ENCODE results near the gene COL20A1.

The COL20A1 gene

GRCh38 chr20:63280371-63280770 is 12.6 kb upstream of the COL20A1 start:
- DNase-seq = no peak

- DNase-seq = no peak
These were observed 11.9 kb upstream of the COL20A1 start for GRCh38 chr20:63280929-63281545.

DNA sequence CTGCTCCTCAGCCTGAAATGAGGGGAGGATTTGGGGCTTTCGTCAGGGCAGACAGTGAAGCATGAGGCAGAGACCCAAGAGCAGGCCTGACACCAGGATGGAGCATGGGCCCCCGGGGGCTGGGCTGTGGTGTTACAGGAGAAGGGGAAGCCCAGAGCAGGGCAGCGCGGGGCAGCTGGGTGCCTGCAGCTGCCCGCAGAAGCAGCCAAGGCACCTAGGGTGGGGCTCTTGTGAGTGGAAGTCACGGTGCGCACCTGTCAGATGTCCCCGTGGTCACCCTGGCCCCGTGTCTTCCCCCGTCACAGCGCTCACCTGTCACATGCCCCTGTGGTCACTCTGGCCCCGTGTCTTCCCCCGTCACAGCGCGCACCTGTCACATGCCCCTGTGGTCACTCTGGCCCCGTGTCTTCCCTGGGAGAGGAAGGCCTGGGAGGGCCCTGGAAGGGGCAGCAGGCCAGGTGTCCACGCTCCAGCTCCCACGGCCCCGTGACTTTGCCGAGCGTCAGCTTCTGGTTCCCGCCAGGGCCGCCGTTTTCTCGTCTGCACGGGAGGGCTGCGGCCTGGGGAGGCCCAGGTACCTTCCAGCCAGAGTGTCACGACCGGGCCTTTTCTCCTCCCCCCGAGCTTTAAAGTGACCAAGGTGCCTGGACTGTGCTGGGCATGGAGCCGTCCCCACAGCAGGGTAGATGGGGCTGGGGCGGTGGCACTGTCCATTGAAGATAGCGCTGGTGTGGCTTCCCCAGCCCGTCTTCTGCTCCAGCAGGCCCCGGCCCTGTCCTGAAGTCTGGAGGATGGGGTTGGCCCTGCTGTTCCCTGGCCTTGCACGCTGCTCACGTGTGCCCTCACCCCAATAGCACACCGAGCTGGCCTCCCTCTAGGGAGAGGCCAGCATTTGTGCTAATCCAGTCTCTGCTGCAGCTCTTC is 11.0 kb upstream of the COL20A1 start:
- DNase-seq = no peak

DNA sequence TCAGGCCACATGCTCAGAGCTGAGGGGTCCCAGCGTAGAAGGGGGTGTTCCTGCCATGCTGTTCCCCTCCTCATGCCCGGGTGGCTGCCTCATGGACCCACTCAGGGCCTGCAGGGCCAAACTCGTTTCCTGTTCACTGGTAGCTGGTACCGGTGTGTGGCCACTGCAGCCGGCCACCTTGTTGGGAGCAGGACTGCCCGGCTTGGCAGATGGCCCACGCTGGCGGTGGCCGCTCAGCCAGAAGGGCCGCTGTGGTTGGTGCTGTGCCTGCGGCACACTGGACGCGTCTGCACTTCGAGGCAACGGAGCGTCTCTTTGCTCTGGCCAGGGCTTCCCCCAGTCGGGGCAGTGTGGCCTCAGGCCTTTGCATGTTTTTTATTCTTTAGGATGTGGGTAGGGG is 10.0 kb upstream of the COL20A1 start:
- DNase-seq = no peak

GRCh38 chr20:63283397-63284082 is 9.4 kb upstream of the COL20A1 start:
- DNase-seq = no peak

DNA sequence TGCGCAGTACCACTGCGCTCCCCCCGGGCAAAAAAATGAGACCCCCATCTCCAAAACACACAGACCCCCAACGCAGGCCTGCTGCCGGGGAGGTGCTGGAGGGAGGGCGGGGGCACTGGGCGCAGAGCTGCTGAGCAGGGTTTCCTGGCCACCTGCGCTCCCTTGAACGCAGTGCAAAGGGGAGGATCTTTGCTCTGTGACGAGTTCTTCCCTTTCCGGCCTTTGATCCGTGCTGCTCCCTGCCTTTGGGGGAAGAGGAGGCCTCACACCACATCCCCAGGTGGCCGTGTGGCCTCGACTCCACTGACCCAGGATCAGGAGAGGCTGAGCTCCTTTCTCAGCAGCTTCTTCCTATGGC is 8.9 kb upstream of the COL20A1 start:
- no peak for DNase-seq

GRCh38 chr20:63284544-63284949 is 8.4 kb upstream of the COL20A1 start:
- DNase-seq = no peak

DNA sequence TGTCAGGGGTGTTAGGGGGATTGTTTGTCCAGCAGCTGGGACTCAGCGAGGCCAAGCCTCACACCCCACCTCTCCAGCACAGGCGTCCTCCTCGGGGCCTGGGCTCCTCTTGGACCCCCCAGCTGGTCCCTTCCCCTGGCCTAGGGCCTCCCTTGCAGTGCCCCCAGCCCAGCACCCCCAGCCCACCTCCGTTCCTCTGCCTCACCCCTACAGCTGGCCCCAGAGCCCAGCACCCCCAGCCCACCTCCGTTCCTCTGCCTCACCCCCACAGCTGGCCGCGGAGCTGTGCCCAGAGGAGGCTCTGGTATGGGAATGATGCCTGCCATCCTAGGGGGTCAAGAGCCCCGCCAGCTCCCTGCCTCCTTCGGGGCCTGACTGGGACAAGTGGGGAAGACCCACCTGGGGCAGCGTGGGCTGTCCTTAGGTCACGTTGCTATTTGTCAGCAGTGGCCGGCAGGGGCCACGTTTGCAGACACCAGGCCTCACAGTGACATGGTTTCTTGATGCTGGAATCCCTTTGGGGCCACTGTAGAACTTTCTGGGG is 7.9 kb upstream of the COL20A1 start:
- no peak for DNase-seq

DNA sequence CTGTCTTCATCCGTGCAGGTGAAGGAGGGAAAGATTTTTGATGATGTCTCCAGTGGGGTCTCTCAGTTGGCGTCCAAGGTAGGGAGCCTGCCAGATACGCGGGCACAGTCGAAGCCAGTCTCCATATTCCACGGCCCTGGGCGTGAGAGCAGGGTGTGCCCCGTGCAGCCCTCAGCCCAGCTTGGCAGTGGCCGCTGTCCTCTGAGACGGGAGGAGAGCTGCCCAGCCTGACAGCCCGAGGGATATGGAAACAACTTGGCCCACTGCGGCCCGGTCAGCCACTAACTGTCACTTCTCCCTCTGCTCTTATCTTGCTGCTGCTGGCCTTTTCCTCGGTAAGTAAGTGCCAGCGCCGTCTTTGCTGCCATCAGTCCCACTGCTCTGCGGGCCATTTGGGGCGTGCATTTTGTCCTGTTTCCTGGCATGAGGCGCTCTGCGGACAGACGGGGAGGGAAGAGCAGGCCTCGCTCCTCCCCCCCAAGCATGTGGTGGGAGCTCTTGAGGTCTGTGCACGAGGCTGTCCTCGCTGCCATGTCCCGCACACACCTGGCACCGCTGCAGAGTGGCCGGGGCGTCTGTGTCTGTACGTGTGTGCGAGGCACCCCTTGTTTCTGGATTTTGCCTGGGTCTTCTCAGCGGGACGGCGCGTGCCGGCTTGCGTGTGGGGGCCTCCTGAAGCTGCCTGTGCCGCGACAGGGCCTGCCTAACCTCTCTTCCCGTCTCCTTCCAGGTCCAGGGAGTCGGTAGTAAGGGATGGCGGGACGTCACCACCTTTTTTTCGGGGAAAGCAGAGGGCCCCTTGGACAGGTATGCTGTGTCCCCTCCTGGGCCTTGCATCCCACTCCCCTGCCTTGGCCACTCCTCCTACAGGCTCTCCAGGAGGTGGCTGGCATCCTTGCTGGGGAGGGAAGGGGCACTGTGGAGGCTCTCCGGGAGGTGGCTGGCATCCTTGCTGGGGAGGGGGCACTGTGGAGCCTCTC is 7.1 kb upstream of the COL20A1 start:
- DNase-seq = no peak

DNA sequence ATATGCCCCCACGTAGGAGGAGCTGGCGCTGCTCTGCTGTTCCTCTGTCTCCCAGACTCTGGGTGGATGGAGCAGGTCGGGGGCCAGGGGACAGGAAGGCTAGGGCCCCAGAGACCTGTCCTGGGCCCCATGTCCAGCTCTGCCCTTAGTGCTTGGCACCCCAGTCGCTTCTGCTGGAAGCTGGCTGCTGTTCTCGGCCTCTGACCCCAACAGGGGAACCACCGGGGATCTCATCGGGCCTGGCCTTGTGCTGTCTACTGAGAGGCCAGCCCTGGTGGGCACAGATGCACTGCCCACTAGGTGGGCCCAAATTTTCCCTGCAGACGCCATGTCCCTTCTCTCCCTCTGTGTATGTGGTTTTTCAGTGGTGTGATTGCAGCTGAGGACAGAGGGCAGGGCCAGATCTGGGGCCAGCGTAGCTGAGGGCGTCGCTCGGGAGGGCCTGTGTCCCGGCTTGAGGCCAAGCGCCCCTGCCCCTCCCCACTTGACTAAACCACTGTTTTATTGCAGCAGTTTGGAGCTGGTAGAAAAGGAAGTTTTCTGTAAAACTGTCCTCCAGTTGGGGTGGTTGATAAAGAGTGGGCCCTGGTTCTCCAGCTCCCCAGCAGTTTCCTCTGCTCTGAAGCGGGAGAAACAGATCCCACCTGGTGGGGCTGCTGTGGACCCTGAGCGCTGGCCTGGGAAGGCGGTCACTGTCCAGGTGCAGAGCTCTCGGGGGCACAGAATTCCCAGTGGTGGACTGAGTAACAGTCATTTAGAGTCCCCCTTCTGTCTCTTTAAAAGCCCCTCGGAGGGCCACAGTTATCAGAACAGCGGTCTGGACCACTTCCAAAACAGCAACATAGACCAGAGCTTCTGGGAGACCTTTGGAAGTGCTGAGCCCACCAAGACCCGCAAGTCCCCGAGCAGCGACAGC is 5.9 kb upstream of the COL20A1 start:
- no peak for DNase-seq

DNA sequence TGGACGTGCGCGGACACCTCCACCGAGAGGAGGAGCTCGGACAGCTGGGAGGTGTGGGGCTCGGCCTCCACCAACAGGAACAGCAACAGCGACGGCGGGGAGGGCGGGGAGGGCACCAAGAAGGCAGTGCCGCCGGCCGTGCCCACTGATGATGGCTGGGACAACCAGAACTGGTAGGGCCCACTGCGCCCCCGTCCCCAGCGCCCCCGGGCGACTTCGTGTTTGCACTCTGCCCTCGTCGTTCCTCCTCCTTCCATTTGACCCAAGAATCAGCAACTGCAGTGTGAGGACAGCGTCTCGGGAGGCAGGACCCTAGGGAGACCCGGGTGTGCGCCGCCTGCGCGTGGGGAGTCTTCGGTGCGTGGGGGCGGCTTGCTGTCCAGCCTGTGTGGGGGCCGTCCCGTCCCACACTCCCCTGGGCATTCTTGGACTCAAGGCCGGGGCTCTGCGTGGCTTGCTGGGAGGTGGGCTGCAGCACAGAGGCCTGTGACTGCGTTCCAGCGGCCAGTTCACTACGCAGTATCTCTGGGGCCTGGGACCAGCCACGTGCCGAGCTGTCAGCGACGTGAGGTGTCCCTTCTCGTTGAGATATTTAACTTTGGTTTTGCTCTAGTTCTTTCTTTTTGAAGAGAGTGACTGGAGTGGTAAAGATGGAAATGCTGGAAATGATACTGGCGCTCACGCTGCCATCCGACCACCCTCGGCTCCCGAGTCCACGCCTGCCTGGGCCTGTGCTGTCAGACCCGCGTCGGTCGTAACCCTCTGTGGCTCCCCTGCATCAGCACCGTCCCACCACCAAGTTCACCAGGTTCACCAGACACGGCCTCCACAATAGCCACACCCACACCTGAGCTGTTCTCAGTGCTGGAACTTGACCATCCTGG is 5.0 kb upstream of the COL20A1 start:
- no peak for DNase-seq

DNA sequence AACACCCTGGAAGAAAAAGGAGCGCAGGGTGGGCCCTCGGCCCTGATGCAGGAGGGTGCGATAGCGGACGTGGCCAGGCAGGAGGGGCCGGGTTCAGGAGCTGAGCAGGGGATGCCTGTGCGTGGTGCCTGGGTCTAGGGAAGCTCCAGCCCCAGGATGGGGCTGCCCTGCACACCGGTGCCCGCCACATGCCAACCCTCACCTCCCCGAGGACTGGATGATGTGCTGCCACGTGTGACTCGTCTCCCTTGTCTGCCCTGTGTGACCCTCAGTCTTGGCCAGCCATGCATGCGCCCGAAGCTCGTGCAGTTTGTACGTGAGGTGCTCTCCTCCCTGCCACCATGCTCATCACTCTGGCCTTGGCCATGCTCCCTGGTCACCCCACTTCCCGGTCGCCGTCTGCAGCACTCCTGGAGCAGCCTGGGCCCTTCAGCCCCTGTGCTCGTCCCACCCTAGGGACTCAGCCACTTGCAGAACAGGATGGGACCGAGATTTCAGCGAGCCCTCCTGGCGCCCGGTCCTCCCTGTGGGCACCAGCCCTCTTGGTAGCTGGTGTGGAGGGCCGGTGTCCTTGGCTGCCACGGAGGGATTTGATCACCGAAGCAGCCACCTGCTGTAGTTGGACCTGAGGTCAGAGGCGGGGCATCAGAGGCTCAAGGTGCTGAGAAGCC is 4.3 kb upstream of the COL20A1 start:
- DNase-seq = no peak

DNA sequence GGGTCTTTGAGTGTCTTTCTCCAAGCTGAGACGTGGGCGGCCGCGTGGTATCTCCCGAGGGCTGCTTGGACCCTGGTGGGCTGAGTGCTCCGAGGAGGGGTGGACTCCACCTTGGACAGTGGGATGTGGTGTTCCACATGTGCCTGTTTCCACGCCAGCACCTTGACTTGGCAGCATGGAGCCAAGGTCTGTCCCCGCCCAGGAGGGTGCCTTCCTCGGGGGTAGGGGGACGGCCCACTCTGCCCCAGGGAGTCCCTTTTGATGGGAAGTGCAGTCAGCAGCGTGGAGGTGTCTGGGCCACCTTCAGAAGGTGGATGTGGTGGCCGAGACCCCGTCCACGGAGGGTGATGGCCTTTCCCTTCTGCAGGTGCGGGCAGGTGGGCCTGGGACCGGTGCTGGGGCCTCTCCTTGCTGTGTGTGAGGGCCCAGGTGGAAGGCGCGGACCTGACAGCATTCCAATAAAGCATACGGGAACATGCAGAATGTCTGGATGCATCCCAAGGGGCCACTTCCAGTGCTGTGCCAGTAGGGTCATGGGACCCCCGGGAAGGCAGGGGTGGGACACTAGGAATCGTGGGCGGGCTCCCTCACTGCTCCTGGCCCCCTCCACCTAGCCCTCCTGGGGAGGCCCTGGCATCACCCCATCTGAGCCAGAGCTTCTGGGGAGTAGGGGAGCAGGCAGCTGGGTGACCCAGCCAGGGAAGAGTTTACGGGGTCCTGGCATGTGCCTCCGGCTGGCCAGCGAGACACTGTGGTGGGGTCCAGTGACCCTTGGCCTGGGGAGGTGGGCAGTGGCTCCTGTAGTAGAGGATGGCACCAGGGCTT is 3.5 kb upstream of the COL20A1 start:
- DNase-seq = no peak

DNA sequence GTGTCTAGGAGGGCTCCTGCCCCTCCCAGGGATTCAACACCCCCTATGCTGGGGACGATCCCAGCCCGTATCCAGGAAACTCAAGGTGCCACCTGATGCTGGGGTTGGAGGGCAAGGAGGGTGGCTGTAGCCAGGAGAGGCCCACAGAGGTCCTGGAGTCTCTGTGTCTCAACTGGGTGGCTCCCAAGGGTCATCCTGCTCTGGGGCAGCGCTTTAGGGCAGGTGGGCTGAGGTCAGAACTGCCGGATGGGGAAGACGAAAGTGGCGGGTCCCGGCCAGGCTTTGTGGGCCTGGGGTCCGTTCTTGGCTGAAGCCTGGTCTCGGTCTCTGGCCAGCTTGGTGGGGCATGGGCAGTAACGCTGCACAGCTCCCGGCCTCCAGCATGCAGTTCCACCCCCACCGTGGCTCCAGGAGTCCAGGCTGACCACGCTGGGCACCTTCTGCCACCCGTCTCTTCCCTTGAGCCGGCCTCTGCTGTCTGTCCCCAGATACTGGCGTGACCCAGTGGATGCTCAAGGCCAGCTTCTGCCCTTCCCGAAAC is 2.8 kb upstream of the COL20A1 start:
- no peak for DNase-seq

DNA sequence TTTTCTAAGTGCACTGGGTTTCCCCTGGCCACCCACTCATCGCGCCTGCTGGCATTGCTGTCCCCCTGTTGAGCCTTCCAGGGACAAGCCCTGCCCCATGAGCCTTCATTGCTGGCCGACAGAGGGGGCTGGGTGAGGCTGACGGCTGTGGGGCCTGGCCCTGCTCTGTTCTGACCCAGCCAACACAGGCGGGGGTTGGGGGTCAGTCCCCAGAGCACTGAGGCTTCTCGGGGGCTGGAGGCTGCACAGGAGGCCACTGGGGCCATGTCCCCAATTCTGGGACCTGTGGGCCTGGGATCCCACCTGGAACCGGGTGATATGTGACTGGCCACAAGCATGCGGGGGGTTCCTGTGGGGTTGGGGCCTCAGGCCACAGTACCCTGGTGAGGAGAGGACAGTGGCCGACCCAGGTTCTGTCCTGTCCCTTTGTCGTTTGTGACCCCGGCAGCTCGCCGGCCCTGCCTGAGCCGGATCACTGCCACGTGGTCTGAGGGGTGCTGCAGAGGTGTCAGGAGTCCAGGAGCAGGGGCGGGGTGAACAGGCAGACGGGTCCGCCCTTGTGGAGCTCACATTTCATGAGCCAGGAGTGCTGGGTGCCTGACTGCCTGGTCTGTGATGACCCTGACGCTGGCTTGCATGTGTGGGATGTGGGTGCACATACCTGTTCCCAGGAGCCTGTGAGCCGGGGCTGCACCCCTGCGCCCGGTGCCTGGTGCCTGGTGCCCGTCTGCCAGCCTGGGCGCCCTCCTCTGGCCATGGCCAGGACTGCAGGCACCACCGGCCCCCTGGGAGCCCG is 2.1 kb upstream of the COL20A1 start:
- no peak for DNase-seq

GRCh38 chr20:63291811-63292210 is 1.2 kb upstream of the COL20A1 start:
- DNase-seq = no peak

DNA sequence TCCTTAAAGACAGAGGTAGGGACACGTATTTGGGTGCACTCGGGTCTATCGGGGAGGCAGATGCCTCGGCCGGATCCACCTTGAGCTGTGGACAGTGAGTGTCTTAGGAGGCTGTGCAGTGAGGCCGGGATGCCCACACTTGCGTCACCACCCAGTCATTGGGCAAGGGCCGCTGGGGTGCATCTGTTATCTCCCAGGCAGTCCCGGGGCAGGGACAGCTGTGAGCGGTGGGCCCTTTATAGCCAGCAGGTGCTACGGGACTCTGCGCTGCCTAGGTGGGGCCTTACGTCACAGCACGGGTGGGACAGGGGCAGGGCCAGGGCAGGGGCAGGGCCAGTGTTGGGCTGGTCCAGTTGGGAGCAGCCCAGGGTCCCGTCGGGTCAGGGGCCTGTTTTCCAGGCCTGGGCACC is 689 bp upstream of the COL20A1 start:
- no peak for DNase-seq

- DNase-seq = no peak
These were observed 470 bp downstream of the COL20A1 start for GRCh38 chr20:63293456-63293855.

All from NCI-H524 treated with DMSO at 0.1 percent for 48 hours (cell line).